HCT116 (cell line): ENCODE results near the gene MAPK4. TPM values are rescaled to one million over a fixed set of nuclear protein-coding genes. Genes with fewer than 3 reads are reported as not detected.

ENCODE experiments used
- ATAC-seq: fragments of 200-7000 bp; cut with Tn5 transposase; 2 replicates; pipeline ENCODE4 v1.9.1; 2020; ENCODE audit warnings: mild to moderate bottlenecking, moderate library complexity
- BruUV-seq: library from RNA; stranded (reverse); fragments of 400-500 nt; replicated peaks from 2 replicates; lab custom pipeline; 2021; lab: Mats Ljungman, UMichigan
- CTCF ChIA-PET: fragments of 300-600 bp; sonication (Branson Sonifier 250); formaldehyde crosslinking; loops from one replicate; lab custom pipeline; 2021; ENCODE audit warnings: antibody characterized with exemption; lab: Charles Lee
- POLR2A ChIA-PET: fragments of 300-600, 350-600 bp; sonication (Branson Sonifier 250); formaldehyde crosslinking; loops from one replicate; lab custom pipeline; 2021; ENCODE audit warnings: antibody characterized with exemption; lab: Charles Lee
- RAD21 ChIA-PET, 2 experiments: fragments of 300-600 bp; sonication (Branson Sonifier 250); formaldehyde crosslinking; loops; one replicate each; lab custom pipeline; 2023; ENCODE audit warnings: low total read pairs in 2 of 2; ENCODE audit not compliant: uncharacterized antibody in 2 of 2, unreplicated experiment in 2 of 2, low non-redundant PET in 1 of 2; lab: Charles Lee
- DNase-seq: peaks from one replicate; pipeline ENCODE4 v3.0.0-alpha.2; 2010; ENCODE audit warnings: low read depth, low spot score
- H2AFZ ChIP-seq: fragments of 200-600 bp; shearing (Covaris generic), sonication (generic); 2 replicates; pipeline ENCODE4 v1.6.1; 2017; ENCODE audit warnings: low read depth, mixed run types, mixed read lengths, antibody characterized with exemption, low read length; ENCODE audit not compliant: poor library complexity, severe bottlenecking
- H3K27ac ChIP-seq: 2 replicates; pipeline ENCODE4 v1.5.1; 2012; ENCODE audit warnings: low read depth, low read length
- H3K27me3 ChIP-seq: fragments of 200-600 bp; sonication (generic); 2 replicates; pipeline ENCODE4 v1.6.1; 2016; ENCODE audit warnings: mixed run types, low read length, mixed read lengths; ENCODE audit not compliant: insufficient read depth
- H3K36me3 ChIP-seq, 2 experiments: fragments of 200-500 bp in 1 of 2; fragments of 200-600 bp in 1 of 2; sonication (Bioruptor generic) in 1 of 2; sonication (generic) in 1 of 2; 2 replicates each; pipeline versions ENCODE4 v1.5.1 to v1.6.1; 2014 to 2016; ENCODE audit warnings: low read length in 2 of 2, inconsistent platforms in 1 of 2, mixed read lengths in 1 of 2, mixed run types in 1 of 2; ENCODE audit not compliant: insufficient read depth in 2 of 2, control insufficient read depth in 1 of 2
- H3K4me1 ChIP-seq, 2 experiments: fragments of 200-600 bp in 1 of 2; sonication (generic) in 1 of 2; 2 replicates each; pipeline versions ENCODE4 v1.5.1 to v1.6.1; 2012 to 2017; ENCODE audit warnings: low read length in 2 of 2, inconsistent platforms in 1 of 2, mild to moderate bottlenecking in 1 of 2, mixed read lengths in 1 of 2, mixed run types in 1 of 2, moderate library complexity in 1 of 2; ENCODE audit not compliant: insufficient read depth in 2 of 2, control insufficient read depth in 1 of 2
- H3K4me2 ChIP-seq: fragments of 200-600 bp; sonication (generic); 2 replicates; pipeline ENCODE4 v1.6.1; 2017; ENCODE audit warnings: mixed run types, low read length, mixed read lengths
- H3K4me3 ChIP-seq, 2 experiments: fragments of 200-600 bp in 1 of 2; sonication (generic) in 1 of 2; replicated peaks in 1 of 2; 2 replicates each; pipeline ENCODE4 v1.5.1; 2011 to 2016; ENCODE audit warnings: low read length in 2 of 2, control low read depth in 1 of 2, low read depth in 1 of 2, mild to moderate bottlenecking in 1 of 2, mixed read lengths in 1 of 2, mixed run types in 1 of 2
- H3K79me2 ChIP-seq: fragments of 200-600 bp; sonication (generic); 2 replicates; pipeline ENCODE4 v1.6.1; 2017; ENCODE audit warnings: mild to moderate bottlenecking, mixed run types, low read length, moderate library complexity, mixed read lengths; ENCODE audit not compliant: insufficient read depth
- H3K9ac ChIP-seq: fragments of 200-600 bp; sonication (generic); 2 replicates; pipeline ENCODE4 v1.6.1; 2016; ENCODE audit warnings: low read length, mixed read lengths
- H3K9me2 ChIP-seq: fragments of 200-600 bp; sonication (generic), shearing (Covaris generic); 2 replicates; pipeline ENCODE4 v1.6.1; 2017; ENCODE audit warnings: mixed run types, mild to moderate bottlenecking, moderate library complexity; ENCODE audit not compliant: insufficient read depth
- H3K9me3 ChIP-seq, 2 experiments: fragments of 200-500 bp in 1 of 2; fragments of 200-600 bp in 1 of 2; sonication (Bioruptor generic) in 1 of 2; sonication (generic) in 1 of 2; 2 replicates each; pipeline ENCODE4 v1.6.1; 2014 to 2017; ENCODE audit warnings: low read length in 2 of 2, mixed read lengths in 2 of 2, inconsistent platforms in 1 of 2, low read depth in 1 of 2, mild to moderate bottlenecking in 1 of 2, mixed run types in 1 of 2, moderate library complexity in 1 of 2; ENCODE audit not compliant: control insufficient read depth in 1 of 2, insufficient read depth in 1 of 2
- H4K20me1 ChIP-seq: fragments of 200-600 bp; sonication (generic), shearing (Covaris generic); 2 replicates; pipeline ENCODE4 v1.6.1; 2017; ENCODE audit warnings: mixed run types, mild to moderate bottlenecking, moderate library complexity; ENCODE audit not compliant: insufficient read depth
- ATF3 ChIP-seq: IDR thresholded peaks from 2 replicates; pipeline ENCODE4 v1.6.1; 2012
- CBX3 ChIP-seq: IDR thresholded peaks from 2 replicates; pipeline ENCODE4 v1.6.1; 2012; ENCODE audit warnings: low read depth
- CEBPB ChIP-seq: IDR thresholded peaks from 2 replicates; pipeline ENCODE4 v1.6.1; 2012; ENCODE audit warnings: low read depth
- EGR1 ChIP-seq: IDR thresholded peaks from 2 replicates; pipeline ENCODE4 v1.6.1; 2012; ENCODE audit warnings: low read depth
- JUND ChIP-seq: IDR thresholded peaks from 2 replicates; pipeline ENCODE4 v1.6.1; 2012
- POLR2A ChIP-seq: IDR thresholded peaks from 2 replicates; pipeline ENCODE4 v1.7.0; 2011; ENCODE audit warnings: borderline replicate concordance; ENCODE audit not compliant: insufficient read depth, insufficient read length; ENCODE audit errors: extremely low read depth
- POLR2AphosphoS5 ChIP-seq: IDR thresholded peaks from 2 replicates; pipeline ENCODE4 v1.6.1; 2011; ENCODE audit warnings: mild to moderate bottlenecking, low read depth, low read length, moderate library complexity
- REST ChIP-seq: IDR thresholded peaks from 2 replicates; pipeline ENCODE4 v1.6.1; 2012; ENCODE audit warnings: low read depth
- SIN3A ChIP-seq: IDR thresholded peaks from 2 replicates; pipeline ENCODE4 v1.6.1; 2012; ENCODE audit warnings: low read depth
- SP1 ChIP-seq: IDR thresholded peaks from 2 replicates; pipeline ENCODE4 v1.6.1; 2012; ENCODE audit warnings: low read depth
- SRF ChIP-seq: IDR thresholded peaks from 2 replicates; pipeline ENCODE4 v1.6.1; 2012; ENCODE audit warnings: low read depth
- ZNF274 ChIP-seq: fragments of 200-500 bp; sonication (Bioruptor generic); IDR thresholded peaks from 2 replicates; pipeline ENCODE4 v1.6.1; 2014; ENCODE audit warnings: mild to moderate bottlenecking, low read depth, low read length, inconsistent platforms
- intact Hi-C: fragments of 100-400 bp; cut with micrococcal nuclease; formaldehyde crosslinking; loops from 2 replicates; pipeline ENCODE4 v1.10.0; 2022
- total RNA-seq: library from RNA; stranded (reverse); gene quantifications from one replicate; pipeline ENCODE4 v1.2.1, GENCODE V29; 2021; ENCODE audit not compliant: unreplicated experiment

The MAPK4 gene
- total RNA-seq, 1 experiment from 2014 or later: 0.89 TPM

GRCh38 chr18:50649821-50650220 lies 89.9 kb downstream of the MAPK4 start (continued):
- no peak for TF ChIP-seq ATF3

DNA sequence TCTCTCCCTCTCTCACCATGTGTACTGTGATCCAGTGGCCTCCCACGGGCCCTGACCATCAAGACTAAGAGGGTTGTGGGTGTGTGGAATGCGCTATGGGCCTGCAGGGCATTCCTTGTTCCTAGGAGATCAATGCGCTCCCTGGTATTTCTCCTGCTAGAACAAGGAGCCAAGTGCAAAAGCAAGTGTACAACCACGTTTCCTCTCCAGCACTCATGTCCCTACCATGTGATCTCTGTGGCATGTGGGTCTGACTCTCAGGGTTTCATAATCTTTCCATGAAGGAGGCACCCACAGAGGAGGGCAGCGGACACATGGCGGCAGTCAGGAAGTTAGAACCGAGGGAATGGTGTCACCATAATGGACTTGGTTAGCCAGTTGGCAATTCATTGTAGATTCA lies 91.4 kb downstream of the MAPK4 start:
- intact Hi-C loops: no loop called here
- POLR2A ChIA-PET: no interaction called here
- Histone ChIP-seq H3K27me3 (0 out of 2 replicates have a peak, but pooled peaks cover 6% of the 10 kb centered on the region), H3K4me3 (no peak overlapping the region), H3K27ac (no peak overlapping the region), H3K9ac (no peak overlapping the region), H3K9me2 (no peaks in the 10 kb centered on the region), H3K79me2 (no peaks in the 10 kb centered on the region), H2AFZ (no peak overlapping the region), H3K36me3 (no peaks in the 10 kb centered on the region), H4K20me1 (no peaks in the 10 kb centered on the region), H3K9me3 (no peaks in the 10 kb centered on the region), H3K4me2 (no peak overlapping the region), H3K4me1 (no peaks in the 10 kb centered on the region)
- ATAC-seq (no peak), DNase-seq (no peak)
- no TSS peak for BruUV-seq
- TF ChIP-seq CEBPB: no peak
- TF ChIP-seq POLR2A: no peak
- TF ChIP-seq SRF: no peak
- TF ChIP-seq ZNF274: no peak
- TF ChIP-seq SIN3A: no peak
- no peak for TF ChIP-seq SP1
- no peak for TF ChIP-seq CBX3
- no peak for TF ChIP-seq ATF3
- TF ChIP-seq EGR1: no peak
- no peak for TF ChIP-seq JUND
- TF ChIP-seq REST: no peak
- TF ChIP-seq POLR2AphosphoS5: no peak
- CTCF ChIA-PET: no interaction called here
- RAD21 ChIA-PET: no interaction called here
